ENCODE results near the gene CSN3.
"Not testable (repeated sequence)": the region's sequence is repeated elsewhere in the genome, so short reads cannot be mapped to it uniquely, and the experiment has no call there.

Gene CSN3, protein sequence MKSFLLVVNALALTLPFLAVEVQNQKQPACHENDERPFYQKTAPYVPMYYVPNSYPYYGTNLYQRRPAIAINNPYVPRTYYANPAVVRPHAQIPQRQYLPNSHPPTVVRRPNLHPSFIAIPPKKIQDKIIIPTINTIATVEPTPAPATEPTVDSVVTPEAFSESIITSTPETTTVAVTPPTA

GRCh38 chr4:70242297-70242696 is at the start of gene CSN3:
Gene CSN3, plus strand, starts transcription at chr4:70242597. Its CDS starts 2,223 bp downstream, at chr4:70244820.
- H3K4me3 ChIP-seq (replicated peaks; ENCODE audit: low read depth, low read length); DNase-seq (ENCODE audit: low read depth): not testable (repeated sequence)

- H3K4me3 ChIP-seq (replicated peaks; ENCODE audit: low read depth, low read length): no peak overlapping the region
- TF ChIP-seq, protein P1, sequence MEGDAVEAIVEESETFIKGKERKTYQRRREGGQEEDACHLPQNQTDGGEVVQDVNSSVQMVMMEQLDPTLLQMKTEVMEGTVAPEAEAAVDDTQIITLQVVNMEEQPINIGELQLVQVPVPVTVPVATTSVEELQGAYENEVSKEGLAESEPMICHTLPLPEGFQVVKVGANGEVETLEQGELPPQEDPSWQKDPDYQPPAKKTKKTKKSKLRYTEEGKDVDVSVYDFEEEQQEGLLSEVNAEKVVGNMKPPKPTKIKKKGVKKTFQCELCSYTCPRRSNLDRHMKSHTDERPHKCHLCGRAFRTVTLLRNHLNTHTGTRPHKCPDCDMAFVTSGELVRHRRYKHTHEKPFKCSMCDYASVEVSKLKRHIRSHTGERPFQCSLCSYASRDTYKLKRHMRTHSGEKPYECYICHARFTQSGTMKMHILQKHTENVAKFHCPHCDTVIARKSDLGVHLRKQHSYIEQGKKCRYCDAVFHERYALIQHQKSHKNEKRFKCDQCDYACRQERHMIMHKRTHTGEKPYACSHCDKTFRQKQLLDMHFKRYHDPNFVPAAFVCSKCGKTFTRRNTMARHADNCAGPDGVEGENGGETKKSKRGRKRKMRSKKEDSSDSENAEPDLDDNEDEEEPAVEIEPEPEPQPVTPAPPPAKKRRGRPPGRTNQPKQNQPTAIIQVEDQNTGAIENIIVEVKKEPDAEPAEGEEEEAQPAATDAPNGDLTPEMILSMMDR (IDR thresholded peaks at IDR 0.05; ENCODE audit: low read length, missing control alignments): no peak
- DNase-seq (ENCODE audit: low read depth): no peak
Observed at GRCh38 chr4:70192895-70193294, 49.5 kb upstream of the CSN3 start.

GRCh38 chr4:70195425-70195824 is 47.0 kb upstream of the CSN3 start, which contains the start of gene ODAM:
Gene ODAM, plus strand, starts transcription at chr4:70195725. Its CDS starts 819 bp downstream, at chr4:70196544.
- TF ChIP-seq, protein P1 (IDR thresholded peaks at IDR 0.05; ENCODE audit: low read length, missing control alignments): no peak
- H3K4me3 ChIP-seq (replicated peaks; ENCODE audit: low read depth, low read length): no peak within 1 kb of the TSS
- no peak for DNase-seq (ENCODE audit: low read depth)

DNA sequence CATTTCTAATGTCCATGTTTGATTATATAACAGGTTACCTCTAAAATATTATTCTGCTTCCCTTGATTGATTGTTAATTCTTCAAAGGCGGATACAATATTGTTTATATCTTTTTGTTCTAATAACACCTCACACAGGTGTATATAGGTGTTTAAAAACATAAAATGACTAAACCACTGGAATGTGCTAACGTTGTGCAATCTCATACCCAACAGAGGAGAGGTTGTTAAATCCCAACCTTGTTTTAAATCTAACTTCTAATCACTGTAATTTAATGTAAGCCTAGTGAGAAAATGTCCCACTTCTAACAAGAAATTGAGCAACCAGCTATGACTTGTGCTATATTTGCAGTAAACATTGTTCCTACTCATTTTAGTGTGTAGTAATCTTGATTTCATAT is 45.5 kb upstream of the CSN3 start:
- H3K4me3 ChIP-seq (replicated peaks; ENCODE audit: low read depth, low read length): no peak overlapping the region
- DNase-seq (ENCODE audit: low read depth): no peak
- TF ChIP-seq, protein P1 (IDR thresholded peaks at IDR 0.05; ENCODE audit: low read length, missing control alignments): no peak

DNA sequence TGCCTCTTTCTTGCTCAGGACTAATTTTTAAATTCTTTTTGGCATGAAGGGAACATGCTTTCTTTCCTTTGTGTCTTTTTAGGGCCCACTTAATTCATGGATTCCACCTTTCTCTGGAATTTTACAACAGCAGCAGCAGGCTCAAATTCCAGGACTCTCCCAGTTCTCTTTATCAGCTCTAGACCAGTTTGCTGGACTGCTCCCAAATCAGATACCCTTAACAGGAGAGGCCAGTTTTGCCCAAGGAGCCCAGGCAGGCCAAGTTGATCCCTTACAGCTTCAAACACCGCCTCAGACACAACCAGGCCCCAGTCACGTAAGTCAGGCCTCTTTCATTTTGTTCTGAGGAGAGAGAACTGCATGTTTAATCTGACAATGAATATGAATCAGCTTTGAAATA is 44.6 kb upstream of the CSN3 start:
- no peak for DNase-seq (ENCODE audit: low read depth)
- TF ChIP-seq, protein P1 (IDR thresholded peaks at IDR 0.05; ENCODE audit: low read length, missing control alignments): no peak
- H3K4me3 ChIP-seq (replicated peaks; ENCODE audit: low read depth, low read length): no peak overlapping the region

- DNase-seq (ENCODE audit: low read depth): no peak
- H3K4me3 ChIP-seq (replicated peaks; ENCODE audit: low read depth, low read length): no peak overlapping the region
- TF ChIP-seq, protein P1 (IDR thresholded peaks at IDR 0.05; ENCODE audit: low read length, missing control alignments): no peak
Observed at GRCh38 chr4:70203601-70204000, 38.8 kb upstream of the CSN3 start.

- not testable (repeated sequence) for DNase-seq (ENCODE audit: low read depth); H3K4me3 ChIP-seq (replicated peaks; ENCODE audit: low read depth, low read length)
Observed at GRCh38 chr4:70212752-70213151, 29.6 kb upstream of the CSN3 start.

GRCh38 chr4:70216109-70216508 is 26.3 kb upstream of the CSN3 start:
- H3K4me3 ChIP-seq (replicated peaks; ENCODE audit: low read depth, low read length); DNase-seq (ENCODE audit: low read depth): not testable (repeated sequence)

GRCh38 chr4:70216550-70216949 is 25.8 kb upstream of the CSN3 start:
- not testable (repeated sequence) for DNase-seq (ENCODE audit: low read depth); H3K4me3 ChIP-seq (replicated peaks; ENCODE audit: low read depth, low read length)

GRCh38 chr4:70221389-70221788 is 21.0 kb upstream of the CSN3 start:
- H3K4me3 ChIP-seq (replicated peaks; ENCODE audit: low read depth, low read length); DNase-seq (ENCODE audit: low read depth): not testable (repeated sequence)

DNA sequence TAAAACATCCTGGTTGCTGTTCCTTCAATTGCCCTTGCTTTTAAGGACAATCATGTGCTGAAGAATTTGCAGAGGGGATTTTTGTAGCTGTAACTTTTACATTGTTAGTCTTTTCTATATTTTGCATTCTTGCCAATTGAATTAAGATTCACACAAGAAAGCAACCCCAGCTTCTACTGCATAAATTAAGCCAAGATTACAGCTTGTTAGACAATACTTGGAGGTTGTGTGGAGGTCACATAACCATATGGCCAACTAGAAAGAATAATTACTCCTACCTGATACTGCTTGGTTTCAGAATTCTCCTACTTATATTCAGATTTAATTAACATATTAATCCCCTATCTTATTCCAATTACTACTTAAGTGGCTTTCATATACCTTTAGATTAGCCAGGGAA is 20.6 kb upstream of the CSN3 start:
- H3K4me3 ChIP-seq (replicated peaks; ENCODE audit: low read depth, low read length): not testable (repeated sequence)

More for the DNA sequence above, 20.6 kb upstream of the CSN3 start:
- DNase-seq (ENCODE audit: low read depth): not testable (repeated sequence)
